ENCODE data around the gene RAB15. TPM values are rescaled to one million over a fixed set of nuclear protein-coding genes. Genes with fewer than 3 reads are reported as not detected.

RAB15 gene
- polyA plus RNA-seq, 1 experiment: 7.7 TPM

DNA sequence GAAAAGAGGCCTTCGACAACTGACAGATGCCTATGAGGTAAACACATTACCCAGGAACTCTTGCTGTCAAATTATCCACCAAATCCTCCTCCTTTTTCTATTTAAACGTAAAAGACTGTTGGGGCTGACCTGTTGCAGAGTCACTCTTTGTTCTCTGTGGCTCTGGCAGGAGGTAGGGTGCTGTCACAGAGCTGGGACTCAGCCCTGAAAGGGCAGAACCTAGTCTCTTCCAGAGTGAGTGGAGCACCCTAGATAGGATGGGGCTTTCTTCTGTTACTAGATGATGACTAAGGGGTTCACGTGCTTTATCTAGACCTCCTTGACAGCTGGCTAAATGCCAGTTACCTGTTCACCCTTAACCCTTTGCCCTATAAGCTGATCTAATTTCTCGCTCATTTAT lies 40.2 kb upstream of the RAB15 start:
- CTCF ChIA-PET: interaction anchor here (0.8 to 1.2 kb wide), 2 partner anchors 8 to 28 kb away, joined by 3 to 4 read pairs; no protein-coding TSS in a partner anchor
- POLR2A ChIA-PET: interaction anchor here (0.6 kb wide), 1 partner anchor 16 kb away, joined by 3 read pairs; no protein-coding TSS in a partner anchor
- DNase-seq (ENCODE audit: low read depth): no peak
- Histone ChIP-seq H3K4me3 (ENCODE audit: low read depth, low read length) (no peak overlapping the region), H3K36me3 (ENCODE audit: control insufficient read depth, insufficient read depth, low read length) (peaks cover 8% of the 10 kb centered on the region), H3K27me3 (ENCODE audit: control insufficient read depth, insufficient read depth, low read length) (no peaks in the 10 kb centered on the region)
- TF ChIP-seq, protein P1, sequence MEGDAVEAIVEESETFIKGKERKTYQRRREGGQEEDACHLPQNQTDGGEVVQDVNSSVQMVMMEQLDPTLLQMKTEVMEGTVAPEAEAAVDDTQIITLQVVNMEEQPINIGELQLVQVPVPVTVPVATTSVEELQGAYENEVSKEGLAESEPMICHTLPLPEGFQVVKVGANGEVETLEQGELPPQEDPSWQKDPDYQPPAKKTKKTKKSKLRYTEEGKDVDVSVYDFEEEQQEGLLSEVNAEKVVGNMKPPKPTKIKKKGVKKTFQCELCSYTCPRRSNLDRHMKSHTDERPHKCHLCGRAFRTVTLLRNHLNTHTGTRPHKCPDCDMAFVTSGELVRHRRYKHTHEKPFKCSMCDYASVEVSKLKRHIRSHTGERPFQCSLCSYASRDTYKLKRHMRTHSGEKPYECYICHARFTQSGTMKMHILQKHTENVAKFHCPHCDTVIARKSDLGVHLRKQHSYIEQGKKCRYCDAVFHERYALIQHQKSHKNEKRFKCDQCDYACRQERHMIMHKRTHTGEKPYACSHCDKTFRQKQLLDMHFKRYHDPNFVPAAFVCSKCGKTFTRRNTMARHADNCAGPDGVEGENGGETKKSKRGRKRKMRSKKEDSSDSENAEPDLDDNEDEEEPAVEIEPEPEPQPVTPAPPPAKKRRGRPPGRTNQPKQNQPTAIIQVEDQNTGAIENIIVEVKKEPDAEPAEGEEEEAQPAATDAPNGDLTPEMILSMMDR (IDR thresholded peaks at IDR 0.05; ENCODE audit: insufficient read depth, low read depth, low read length): no peak

DNA sequence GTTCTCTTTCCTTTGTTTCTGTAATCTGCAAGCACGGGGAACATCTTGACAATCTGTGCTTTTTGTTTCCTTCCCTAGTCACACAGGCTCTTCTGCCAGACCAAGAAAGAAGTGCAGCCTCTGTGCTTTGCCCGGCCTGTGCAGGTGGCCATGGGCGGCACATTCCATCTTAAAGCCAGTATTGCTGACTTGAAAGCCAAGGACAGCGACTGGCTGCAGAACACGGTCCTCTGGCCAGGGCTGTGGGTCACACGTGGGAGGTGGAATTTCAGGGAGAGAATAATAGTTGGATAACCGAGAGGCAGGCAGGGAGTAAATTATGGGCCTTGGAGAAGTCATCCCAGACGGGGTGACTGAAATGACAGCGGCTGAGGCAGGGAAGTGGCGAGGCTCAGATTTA lies 39.4 kb upstream of the RAB15 start:
- TF ChIP-seq, protein P1 (IDR thresholded peaks at IDR 0.05; ENCODE audit: insufficient read depth, low read depth, low read length): no peak
- H3K36me3 ChIP-seq (ENCODE audit: control insufficient read depth, insufficient read depth, low read length): peaks cover 8% of the 10 kb centered on the region
- H3K4me3 ChIP-seq (ENCODE audit: low read depth, low read length): no peak overlapping the region
- ChIA-PET POLR2A (no interaction called here), CTCF (interaction anchor here (0.8 to 1.2 kb wide), 2 partner anchors 9 to 27 kb away, joined by 3 to 4 read pairs; no protein-coding TSS in a partner anchor)
- no peaks in the 10 kb centered on the region for H3K27me3 ChIP-seq (ENCODE audit: control insufficient read depth, insufficient read depth, low read length)
- DNase-seq (ENCODE audit: low read depth): no peak

DNA sequence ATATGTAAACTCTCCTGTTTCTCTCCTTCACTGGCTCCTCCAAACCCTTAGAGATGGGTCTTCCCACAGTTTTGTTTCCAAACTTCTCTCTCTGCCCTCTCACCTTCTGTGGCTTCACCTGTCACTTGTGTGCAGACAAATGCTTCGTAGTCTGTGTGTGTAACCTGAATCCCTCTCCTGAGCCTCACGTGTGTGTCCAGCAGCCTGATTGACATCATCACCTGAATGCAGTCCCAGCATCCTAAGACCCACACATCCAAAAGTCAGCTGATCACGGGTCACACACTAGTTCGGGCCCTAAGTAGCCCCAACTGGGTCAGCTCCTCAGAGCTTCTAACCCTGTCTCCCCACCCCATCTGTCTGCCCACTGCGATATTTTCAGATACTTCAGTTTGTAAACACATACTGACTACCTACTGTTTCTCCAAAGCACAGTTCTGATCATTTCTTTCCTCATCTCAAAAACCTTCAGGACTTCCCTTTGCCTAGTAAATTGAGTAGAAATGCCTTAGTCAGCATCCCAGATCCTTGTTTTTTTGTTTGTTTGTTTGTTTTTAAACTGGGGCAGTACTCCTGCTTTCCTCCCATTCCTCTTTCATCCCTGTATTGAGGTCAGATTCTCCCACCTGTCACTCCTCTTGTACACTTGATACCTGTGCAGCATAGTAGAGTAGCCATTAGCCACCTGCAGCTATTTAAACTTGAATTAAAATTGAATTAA lies 38.2 kb upstream of the RAB15 start:
- CTCF ChIA-PET: interaction anchor here (0.7 kb wide), 1 partner anchor 308 kb away, joined by 4 read pairs; no protein-coding TSS in a partner anchor
- TF ChIP-seq, protein P1 (IDR thresholded peaks at IDR 0.05; ENCODE audit: insufficient read depth, low read depth, low read length): no peak
- POLR2A ChIA-PET: no interaction called here

DNA sequence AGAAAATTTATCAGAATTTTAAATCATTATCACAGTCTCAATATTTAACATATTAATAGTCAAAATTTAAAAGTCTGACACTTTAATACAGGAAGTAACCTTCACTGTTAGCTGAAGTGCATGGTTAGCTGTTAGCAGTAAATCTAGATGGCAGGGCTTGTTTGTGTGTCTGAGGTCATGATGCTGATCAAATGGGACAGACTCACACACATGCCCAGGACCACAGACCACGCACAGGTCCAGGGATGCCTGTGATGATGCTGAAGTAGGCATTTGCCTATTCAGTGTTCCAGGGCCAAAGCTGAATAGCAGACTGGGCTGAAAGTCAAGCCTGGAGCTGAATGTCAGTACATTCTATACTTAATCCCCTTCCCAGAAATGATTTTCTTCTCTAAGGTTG lies 35.1 kb upstream of the RAB15 start:
- DNase-seq (ENCODE audit: low read depth): no peak
- POLR2A ChIA-PET: no interaction called here

More for the DNA sequence above, 38.2 kb upstream of the RAB15 start:
- peaks cover 5% of the 10 kb centered on the region for H3K36me3 ChIP-seq (ENCODE audit: control insufficient read depth, insufficient read depth, low read length)
- DNase-seq (ENCODE audit: low read depth): no peak
- no peak overlapping the region for H3K4me3 ChIP-seq (ENCODE audit: low read depth, low read length)
- H3K27me3 ChIP-seq (ENCODE audit: control insufficient read depth, insufficient read depth, low read length): no peaks in the 10 kb centered on the region

DNA sequence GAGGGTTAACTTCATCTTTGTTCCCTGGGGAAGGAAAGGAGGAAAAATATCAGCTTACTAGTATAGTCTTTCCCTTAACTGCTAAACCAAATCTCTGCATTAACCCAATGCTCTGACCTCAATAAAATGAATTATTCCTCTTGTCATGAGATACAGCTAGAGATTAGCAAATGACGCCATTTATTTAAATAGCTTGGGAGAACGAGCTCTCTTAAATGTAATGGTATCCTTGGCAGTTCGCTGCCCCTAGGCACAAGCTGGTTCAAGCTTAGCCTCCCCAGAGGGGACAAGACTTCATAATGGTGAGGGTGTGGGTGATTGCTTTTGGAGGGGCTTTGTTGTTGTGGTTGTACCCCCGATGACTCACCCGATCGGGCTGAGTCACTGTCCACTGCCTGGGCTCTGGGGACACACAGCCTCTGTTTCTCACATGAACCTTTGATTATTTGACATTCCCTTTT lies 34.2 kb upstream of the RAB15 start:
- POLR2A ChIA-PET: no interaction called here
- CTCF ChIA-PET: interaction anchor here (0.6 to 1.3 kb wide), 4 partner anchors 13 to 119 kb away, joined by 3 read pairs; no protein-coding TSS in a partner anchor
- no peak overlapping the region for H3K4me3 ChIP-seq (ENCODE audit: low read depth, low read length)
- DNase-seq (ENCODE audit: low read depth): no peak
- H3K36me3 ChIP-seq (ENCODE audit: control insufficient read depth, insufficient read depth, low read length): peaks cover 2% of the 10 kb centered on the region
- TF ChIP-seq, protein P1 (IDR thresholded peaks at IDR 0.05; ENCODE audit: insufficient read depth, low read depth, low read length): no peak
- no peaks in the 10 kb centered on the region for H3K27me3 ChIP-seq (ENCODE audit: control insufficient read depth, insufficient read depth, low read length)

More for the DNA sequence above, 35.1 kb upstream of the RAB15 start:
- no peaks in the 10 kb centered on the region for H3K27me3 ChIP-seq (ENCODE audit: control insufficient read depth, insufficient read depth, low read length)
- CTCF ChIA-PET: interaction anchor here (0.6 to 1.3 kb wide), 4 partner anchors 14 to 118 kb away, joined by 3 to 4 read pairs (median 3); no protein-coding TSS in a partner anchor
- peaks cover 3% of the 10 kb centered on the region for H3K36me3 ChIP-seq (ENCODE audit: control insufficient read depth, insufficient read depth, low read length)
- no peak overlapping the region for H3K4me3 ChIP-seq (ENCODE audit: low read depth, low read length)
- TF ChIP-seq, protein P1 (IDR thresholded peaks at IDR 0.05; ENCODE audit: insufficient read depth, low read depth, low read length): no peak

Measured in BJ (cell line).